Esophagus squamous epithelium (tissue), 4 donors: Measurements from ENCODE around the gene VAV2.

Experiments
- CTCF ChIP-seq, 6 experiments: fragments of 450-650 bp in 4 of 6; fragments of 200-600 bp in 2 of 6; sonication (generic) in 2 of 6; IDR thresholded peaks; one replicate each; pipeline ENCODE4 v1.5.1; 2016 to 2019; ENCODE audit warnings: antibody characterized with exemption in 6 of 6, mild to moderate bottlenecking in 4 of 6, moderate library complexity in 4 of 6
- POLR2A ChIP-seq, 4 donors: fragments of 450-650 bp; IDR thresholded peaks; one replicate each; pipeline ENCODE4 v1.6.1; 2017; ENCODE audit warnings: antibody characterized with exemption in 4 of 4, mild to moderate bottlenecking in 4 of 4, moderate library complexity in 3 of 4

- TF ChIP-seq CTCF (IDR thresholded peaks at IDR 0.05) (no peak), POLR2A (IDR thresholded peaks at IDR 0.05) (no peak)
These were observed 223.7 kb downstream of the VAV2 start for GRCh38 chr9:133768371-133768858.
